GM19099 (cell line): ENCODE measurements around the gene SLC35E1.
A peak's percentile ranks its signal among the peaks of the same experiment; 100 is the strongest.

ENCODE experiments used
- POLR2A ChIP-seq: IDR thresholded peaks from 3 replicates; pipeline ENCODE4 v1.6.1; 2011; ENCODE audit warnings: low read depth; ENCODE audit not compliant: insufficient read length; ENCODE audit errors: extremely low read depth

Gene SLC35E1

DNA sequence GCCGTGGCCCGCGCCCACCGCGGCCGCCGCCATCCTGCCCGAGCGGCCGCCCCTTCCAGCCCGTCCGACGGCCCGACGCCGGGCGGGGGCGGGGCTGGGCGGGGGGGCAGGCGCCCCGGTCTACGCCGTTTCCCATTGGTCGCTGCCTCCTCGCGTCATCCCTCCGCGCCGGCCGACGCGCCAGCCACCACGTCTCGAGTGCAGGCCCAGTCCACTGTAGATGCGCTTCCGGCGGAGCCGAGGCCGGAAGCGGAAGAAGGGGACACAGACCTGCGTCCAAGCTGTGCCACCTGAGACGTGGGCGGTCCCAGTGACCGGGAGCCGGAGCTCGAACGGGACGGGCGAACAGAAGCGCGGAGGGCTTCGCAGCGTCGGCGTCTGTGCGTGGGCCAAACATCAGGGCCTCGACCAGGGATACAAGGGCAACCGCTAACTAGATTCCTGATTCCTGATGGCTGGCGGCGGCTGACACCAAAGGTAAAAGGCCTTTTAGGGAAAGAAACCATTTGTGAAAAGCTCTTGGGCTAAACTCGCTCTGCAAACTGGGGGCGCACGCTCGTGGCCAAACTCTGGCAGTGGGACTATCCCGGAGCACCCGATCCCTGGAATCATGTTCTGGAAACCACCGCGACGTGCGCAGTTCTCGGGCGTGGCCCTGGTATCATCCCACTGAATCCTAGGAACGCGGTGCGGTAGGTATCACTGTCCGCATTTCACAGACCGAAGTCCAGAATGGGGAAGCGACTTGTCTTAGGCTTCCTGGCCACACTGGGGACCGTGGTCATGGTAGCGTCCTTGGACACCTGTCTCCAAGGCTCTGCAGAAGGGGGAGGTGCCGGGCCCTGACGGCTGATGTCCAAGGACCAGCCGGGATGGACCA is at the start of gene SLC35E1:
Gene SLC35E1 (minus strand): TSS at position 84 of the 880 bp plus-strand sequence. CDS start 51 bp downstream, at position 33.
- peak; percentile 82 for TF ChIP-seq POLR2A

- no peak for TF ChIP-seq POLR2A
These were observed 49.1 kb upstream of the SLC35E1 start for GRCh38 chr19:16621165-16621800.

DNA sequence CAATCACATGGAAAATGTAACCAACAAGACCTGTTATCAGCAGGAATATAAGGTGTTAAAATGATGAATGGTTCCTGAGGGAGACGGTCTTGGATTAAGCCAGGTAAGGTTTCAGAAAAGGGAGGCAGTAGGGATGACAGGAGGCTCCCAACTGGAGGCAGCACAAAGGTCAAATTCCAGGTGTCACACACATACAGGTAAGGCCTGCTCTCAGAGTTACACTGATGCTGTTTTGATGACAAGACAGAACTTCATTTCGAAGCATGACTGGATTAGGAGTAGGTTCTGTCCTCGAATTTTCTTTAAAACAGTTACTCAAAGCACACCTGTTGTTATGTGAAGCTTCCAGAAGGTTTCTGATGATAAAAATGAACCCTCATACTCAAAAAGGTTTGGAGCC is 48.4 kb upstream of the SLC35E1 start:
- TF ChIP-seq POLR2A, result no peak

DNA sequence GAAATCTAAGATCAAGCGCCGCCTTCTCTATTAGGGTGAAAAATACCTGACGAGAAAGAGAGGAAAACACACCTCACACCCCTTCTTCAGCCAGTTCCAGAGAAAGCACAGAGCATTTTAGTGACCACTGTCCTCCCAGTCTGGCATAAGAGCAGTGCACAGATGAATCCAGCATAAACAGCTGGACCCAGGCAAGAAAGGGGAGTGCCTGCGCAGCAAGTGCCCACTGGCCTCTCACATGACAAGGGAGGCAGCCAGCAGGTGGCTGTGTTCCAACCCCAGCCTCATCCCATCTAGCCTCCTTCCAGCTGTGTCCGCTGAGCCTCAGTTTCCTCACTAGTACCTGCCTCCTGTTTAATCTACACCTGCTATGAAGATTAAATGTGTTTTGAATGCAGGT is 47.8 kb upstream of the SLC35E1 start:
- TF ChIP-seq POLR2A, result no peak

GRCh38 chr19:16619457-16619856 is 47.2 kb upstream of the SLC35E1 start:
- TF ChIP-seq POLR2A, result no peak

DNA sequence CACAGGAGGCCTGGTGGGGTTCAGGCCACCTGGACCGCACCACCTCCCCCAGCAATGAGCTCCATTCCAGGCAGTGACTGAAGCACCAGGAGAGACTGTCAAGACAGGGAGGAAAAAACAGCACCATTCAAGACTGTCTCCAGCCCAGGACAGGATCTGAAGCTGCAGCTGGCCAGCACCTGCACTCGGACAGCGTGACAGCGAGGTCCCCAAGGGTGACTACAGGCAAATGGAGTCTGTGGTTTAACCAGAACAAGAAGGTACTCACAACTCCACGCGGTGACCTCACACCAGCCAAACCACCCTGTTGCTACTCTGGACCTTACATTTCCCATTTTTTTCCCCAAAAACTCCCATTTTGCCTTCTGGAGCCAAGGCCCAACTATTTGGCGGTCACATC is 46.0 kb upstream of the SLC35E1 start:
- no peak for TF ChIP-seq POLR2A

DNA sequence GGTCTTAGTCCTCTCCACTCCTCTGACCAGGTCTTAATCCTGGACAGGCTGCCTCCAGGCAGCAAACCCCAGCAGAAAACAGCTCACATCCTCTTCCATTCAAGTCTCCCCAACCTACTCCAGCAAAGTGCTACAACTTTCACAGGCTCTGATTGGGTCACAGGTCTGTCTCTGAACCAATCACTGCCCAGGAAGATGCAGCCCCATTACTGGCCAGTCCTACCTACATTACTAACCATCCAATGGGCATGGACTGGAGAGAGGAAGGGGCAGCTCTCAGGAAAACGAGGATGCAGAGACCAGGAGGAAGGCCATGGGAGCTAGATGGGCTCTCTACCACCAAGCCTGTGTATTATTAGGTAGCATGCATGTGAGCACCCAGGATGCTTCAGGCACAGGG is 43.6 kb upstream of the SLC35E1 start:
- no peak for TF ChIP-seq POLR2A

DNA sequence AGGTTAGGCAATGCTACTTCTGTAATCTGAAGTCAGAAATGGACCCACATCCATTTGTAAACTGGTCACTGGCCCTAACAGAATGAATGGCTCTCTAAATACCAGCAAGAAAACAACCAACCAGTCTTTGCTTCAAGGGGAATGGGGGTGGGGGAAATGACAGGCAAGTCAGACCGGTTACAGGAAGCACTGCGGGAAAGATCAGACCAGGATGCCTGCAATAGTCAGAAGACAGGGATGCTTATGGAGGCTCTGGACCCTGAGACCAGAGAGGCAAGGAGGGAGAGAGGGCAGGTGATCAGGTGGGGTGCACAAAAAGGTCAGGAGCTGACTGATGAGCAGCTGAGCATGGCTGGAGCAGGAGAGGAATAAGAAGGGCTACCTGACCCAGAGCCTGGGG is 42.7 kb upstream of the SLC35E1 start:
- no peak for TF ChIP-seq POLR2A

DNA sequence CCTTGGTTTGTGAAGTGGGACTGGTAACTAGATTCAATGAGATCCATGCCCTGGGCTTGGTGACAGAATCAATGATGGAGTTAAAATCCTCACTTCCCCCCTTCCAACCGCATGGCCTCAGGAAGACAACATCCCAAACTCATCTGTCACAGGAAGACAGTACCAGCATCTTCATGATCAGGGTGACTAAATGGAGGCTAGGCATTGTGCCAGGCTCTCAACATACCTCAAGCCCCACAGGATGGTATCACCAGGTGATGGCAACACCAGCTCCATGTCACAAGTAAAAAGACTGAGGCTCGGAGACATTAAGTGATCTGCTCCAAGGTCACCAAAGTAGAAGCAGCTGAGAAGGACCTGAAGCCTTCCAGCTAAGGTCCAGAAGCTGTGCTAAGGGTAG is 41.6 kb upstream of the SLC35E1 start:
- TF ChIP-seq POLR2A, result no peak

- no peak for TF ChIP-seq POLR2A
These were observed 40.4 kb upstream of the SLC35E1 start for GRCh38 chr19:16612636-16613035.

DNA sequence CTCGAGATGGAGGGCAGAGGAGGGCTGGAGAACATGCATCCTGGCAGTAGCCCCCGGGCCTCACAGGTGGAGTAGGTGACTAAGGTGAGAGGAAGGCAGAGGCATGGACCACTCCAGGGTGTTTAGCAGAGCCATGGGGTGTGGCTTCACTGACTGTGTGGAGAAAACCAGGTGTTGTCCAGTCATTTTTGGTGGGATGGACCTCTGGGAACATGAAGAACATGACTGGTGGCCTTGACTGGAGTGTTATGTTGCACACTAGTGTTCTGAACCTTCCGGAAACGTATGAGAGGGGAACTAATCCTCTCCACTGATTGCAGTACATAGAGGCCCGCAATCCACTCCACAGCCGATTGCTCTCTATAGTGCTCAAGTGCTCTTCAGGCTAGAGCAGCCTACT is 38.9 kb upstream of the SLC35E1 start:
- no peak for TF ChIP-seq POLR2A

DNA sequence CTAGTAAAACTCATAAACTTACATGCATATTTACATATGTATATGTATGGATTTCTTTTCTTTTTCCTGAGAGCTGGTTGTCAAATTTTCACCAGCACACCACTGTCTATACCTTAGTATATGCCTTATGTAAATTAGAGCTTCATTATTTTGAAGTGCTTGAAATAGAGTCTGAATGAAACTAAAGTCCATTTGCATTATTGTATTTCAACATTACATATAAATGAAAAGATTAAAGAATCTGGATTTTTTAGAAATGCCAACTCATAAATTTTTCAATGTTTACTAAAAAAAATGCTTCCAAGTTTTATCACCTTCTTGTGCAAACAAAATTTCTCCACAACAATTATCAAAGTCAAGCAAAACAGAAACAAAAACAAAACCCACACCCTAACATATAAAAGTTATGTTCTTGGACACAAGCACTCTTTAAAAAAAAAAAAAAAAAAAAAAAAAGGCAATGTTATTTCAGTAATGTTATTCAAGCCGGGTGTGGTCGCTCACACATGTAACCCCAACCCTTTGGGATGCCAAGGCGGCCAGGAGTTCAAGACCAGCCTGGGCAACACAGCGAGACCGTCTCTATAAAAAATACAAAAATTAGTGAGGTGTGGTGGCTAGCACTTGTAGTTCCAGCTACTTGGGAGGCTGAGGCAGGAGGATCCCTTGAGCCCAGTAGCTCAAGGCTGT is 37.4 kb upstream of the SLC35E1 start:
- TF ChIP-seq POLR2A, result no peak

DNA sequence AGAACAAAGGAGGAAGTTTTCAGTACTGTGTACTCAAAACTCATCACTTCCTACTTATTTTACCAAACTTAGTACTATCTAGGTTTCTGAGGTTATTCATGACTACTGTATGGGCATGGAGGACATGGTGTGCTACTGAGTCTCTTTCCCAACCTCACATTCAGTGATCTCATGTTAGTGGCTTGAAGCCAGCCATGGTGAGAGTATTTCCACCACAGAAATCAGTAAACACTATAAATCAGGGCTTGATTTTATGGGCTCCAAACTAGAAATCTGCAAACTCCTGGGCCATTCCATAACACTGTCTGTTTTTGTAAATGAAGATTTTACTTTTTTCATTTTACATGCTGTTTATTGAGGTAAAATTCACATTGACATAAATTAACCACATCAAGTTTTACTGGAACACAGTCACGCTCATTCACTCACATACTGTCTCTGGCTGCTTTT is 36.1 kb upstream of the SLC35E1 start:
- TF ChIP-seq POLR2A, result no peak

- TF ChIP-seq POLR2A, result no peak
These were observed 35.6 kb upstream of the SLC35E1 start for GRCh38 chr19:16607819-16608218.

DNA sequence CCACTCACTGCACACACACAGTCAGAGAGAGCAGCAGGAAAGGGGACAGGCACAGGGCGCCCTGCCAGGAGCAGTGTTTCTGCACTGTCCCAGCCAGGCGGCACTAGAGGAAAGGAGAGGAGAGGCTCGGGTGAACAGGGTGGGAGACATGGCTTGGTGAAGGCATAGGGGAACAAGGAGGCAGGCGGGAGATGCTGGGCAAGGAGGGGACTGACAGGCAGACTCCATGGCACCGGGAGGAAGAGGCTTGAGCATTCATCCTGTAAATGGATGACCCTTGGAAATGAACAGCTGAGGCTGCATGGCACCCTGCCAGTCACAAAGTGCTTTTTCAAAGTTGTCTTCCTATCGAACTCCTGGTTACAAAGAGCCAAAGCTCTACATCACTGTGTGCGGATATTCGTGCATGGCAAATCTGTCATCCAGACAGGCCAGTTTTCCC is 33.4 kb upstream of the SLC35E1 start:
- no peak for TF ChIP-seq POLR2A
